SK-N-SH (cell line): ENCODE data around the gene WFDC12. TPM values are rescaled to one million over a fixed set of nuclear protein-coding genes. Genes with fewer than 3 reads are reported as not detected.

ENCODE experiments used
- CTCF ChIA-PET: fragments of 300-600, 350-600 bp; formaldehyde crosslinking; extraction: SDS; loops from one replicate; lab custom pipeline; 2021; lab: Yijun Ruan, JAX
- POLR2A ChIA-PET: fragments of 350-600 bp; sonication (Branson Sonifier 250); formaldehyde crosslinking; extraction: SDS; loops from one replicate; lab custom pipeline; 2020; ENCODE audit warnings: antibody characterized with exemption, inconsistent platforms; lab: Yijun Ruan, JAX
- DNase-seq: peaks from one replicate; pipeline ENCODE4 v3.0.0; 2012
- H2AFZ ChIP-seq: fragments of 200-600 bp; sonication (generic); 2 replicates; pipeline ENCODE4 v1.8.1; 2016; ENCODE audit warnings: antibody characterized with exemption, mild to moderate bottlenecking, low read depth
- H3F3A ChIP-seq: fragments of 200-600 bp; sonication (generic); replicated peaks from 2 replicates; pipeline ENCODE3; 2016; ENCODE audit warnings: antibody characterized with exemption, mild to moderate bottlenecking; ENCODE audit not compliant: insufficient read depth
- H3K27ac ChIP-seq, 2 experiments: fragments of 200-500 bp in 1 of 2; fragments of 200-600 bp in 1 of 2; sonication (Bioruptor generic) in 1 of 2; sonication (generic), shearing (Covaris generic) in 1 of 2; 2 replicates each; pipeline versions ENCODE4 v1.5.1 to v1.6.1; 2014 to 2016; ENCODE audit warnings: low read depth in 2 of 2, inconsistent platforms in 1 of 2, low read length in 1 of 2, mild to moderate bottlenecking in 1 of 2, mixed read lengths in 1 of 2
- H3K27me3 ChIP-seq: fragments of 200-600 bp; sonication (generic), shearing (Covaris generic); 2 replicates; pipeline ENCODE4 v1.6.1; 2016; ENCODE audit warnings: mixed run types; ENCODE audit not compliant: insufficient read depth
- H3K36me3 ChIP-seq, 2 experiments: fragments of 200-500 bp in 1 of 2; fragments of 200-600 bp in 1 of 2; sonication (Bioruptor generic) in 1 of 2; sonication (generic) in 1 of 2; replicated peaks in 1 of 2; 2 replicates each; pipeline versions ENCODE3 to v1.5.1; 2014 to 2016; ENCODE audit warnings: low read length in 1 of 2, mild to moderate bottlenecking in 1 of 2; ENCODE audit not compliant: insufficient read depth in 2 of 2, control insufficient read depth in 1 of 2
- H3K4me1 ChIP-seq, 2 experiments: fragments of 200-500 bp in 1 of 2; fragments of 200-600 bp in 1 of 2; sonication (Bioruptor generic) in 1 of 2; sonication (generic), shearing (Covaris generic) in 1 of 2; 2 replicates each; pipeline versions ENCODE4 v1.5.1 to v1.6.1; 2014 to 2016; ENCODE audit warnings: low read depth in 1 of 2, low read length in 1 of 2, mixed run types in 1 of 2; ENCODE audit not compliant: insufficient read depth in 2 of 2, control insufficient read depth in 1 of 2
- H3K4me2 ChIP-seq: fragments of 200-600 bp; sonication (generic), shearing (Covaris generic); 2 replicates; pipeline ENCODE4 v1.6.1; 2017; ENCODE audit warnings: mixed run types
- H3K4me3 ChIP-seq, 2 experiments: fragments of 200-500 bp in 1 of 2; fragments of 200-600 bp in 1 of 2; sonication (Bioruptor generic) in 1 of 2; sonication (generic), shearing (Covaris generic) in 1 of 2; 2 replicates each; pipeline versions ENCODE4 v1.5.1 to v1.8.1; 2014 to 2016; ENCODE audit warnings: low read depth in 2 of 2, inconsistent platforms in 1 of 2, low read length in 1 of 2, mild to moderate bottlenecking in 1 of 2, mixed read lengths in 1 of 2, moderate library complexity in 1 of 2
- H3K79me2 ChIP-seq: fragments of 200-600 bp; sonication (generic); 2 replicates; pipeline ENCODE4 v1.8.1; 2017; ENCODE audit warnings: mild to moderate bottlenecking; ENCODE audit not compliant: insufficient read depth
- H3K9ac ChIP-seq: fragments of 200-600 bp; sonication (generic); 2 replicates; pipeline ENCODE4 v1.6.1; 2017; ENCODE audit warnings: mixed run types
- H3K9me2 ChIP-seq: fragments of 200-600 bp; sonication (generic); 2 replicates; pipeline ENCODE4 v1.6.1; 2017; ENCODE audit warnings: mixed run types
- H3K9me3 ChIP-seq: fragments of 200-600 bp; sonication (generic); 2 replicates; pipeline ENCODE4 v1.6.1; 2017; ENCODE audit warnings: mixed run types, mild to moderate bottlenecking, moderate library complexity
- H4K20me1 ChIP-seq: fragments of 200-600 bp; sonication (generic); 2 replicates; pipeline ENCODE4 v1.6.1; 2017; ENCODE audit warnings: mild to moderate bottlenecking, mixed run types; ENCODE audit not compliant: insufficient read depth
- CTCF ChIP-seq: fragments of 200-600 bp; sonication (generic); IDR thresholded peaks from 2 replicates; pipeline ENCODE4 v1.6.1; 2017; ENCODE audit warnings: antibody characterized with exemption, mild to moderate bottlenecking, moderate library complexity
- ELF1 ChIP-seq: IDR thresholded peaks from 2 replicates; pipeline ENCODE4 v1.4.0; 2012
- EZH2phosphoT487 ChIP-seq: fragments of 200-600 bp; sonication (generic); IDR thresholded peaks from 2 replicates; pipeline ENCODE4 v1.6.1; 2017; ENCODE audit warnings: low read depth, mixed run types, mild to moderate bottlenecking, antibody characterized with exemption, moderate library complexity, borderline replicate concordance
- FOSL2 ChIP-seq: IDR thresholded peaks from 2 replicates; pipeline ENCODE4 v1.4.0; 2012; ENCODE audit warnings: low read depth, mild to moderate bottlenecking, moderate library complexity, borderline replicate concordance
- FOXJ3 ChIP-seq: sonication (generic); formaldehyde crosslinking; IDR thresholded peaks from 2 replicates; pipeline ENCODE4 v1.5.1; 2020; ENCODE audit warnings: mild to moderate bottlenecking, missing genetic modification reagents
- FOXM1 ChIP-seq: IDR thresholded peaks from 2 replicates; pipeline ENCODE4 v1.4.0; 2012; ENCODE audit warnings: low read depth, mild to moderate bottlenecking
- GABPA ChIP-seq: IDR thresholded peaks from 2 replicates; pipeline ENCODE4 v1.4.0; 2012; ENCODE audit warnings: low read depth, mild to moderate bottlenecking
- GATA2 ChIP-seq: sonication (generic); formaldehyde crosslinking; IDR thresholded peaks from 2 replicates; pipeline ENCODE4 v1.5.0; 2020; ENCODE audit warnings: mild to moderate bottlenecking, missing genetic modification reagents
- IRF3 ChIP-seq: fragments of 150-350 bp; IDR thresholded peaks from 2 replicates; pipeline ENCODE4 v1.6.1; 2016; ENCODE audit warnings: mild to moderate bottlenecking, low read depth, low read length
- MAX ChIP-seq: IDR thresholded peaks from 2 replicates; pipeline ENCODE4 v1.4.0; 2012; ENCODE audit warnings: low read depth
- MXI1 ChIP-seq: IDR thresholded peaks from 2 replicates; pipeline ENCODE4 v1.6.1; 2012; ENCODE audit warnings: mild to moderate bottlenecking, low read depth, low read length, improper control_type of control experiment
- NFIC ChIP-seq: IDR thresholded peaks from 2 replicates; pipeline ENCODE4 v1.4.0; 2012; ENCODE audit warnings: borderline replicate concordance
- NRF1 ChIP-seq: IDR thresholded peaks from 2 replicates; pipeline ENCODE4 v1.6.1; 2012; ENCODE audit warnings: low read depth, mild to moderate bottlenecking, low read length
- PBX3 ChIP-seq: IDR thresholded peaks from 2 replicates; pipeline ENCODE4; 2012
- POLR2AphosphoS5 ChIP-seq: IDR thresholded peaks from 2 replicates; pipeline ENCODE4 v1.6.1; 2012; ENCODE audit warnings: low read depth, low read length
- RAD21 ChIP-seq: IDR thresholded peaks from 2 replicates; pipeline ENCODE4 v1.6.1; 2012; ENCODE audit warnings: mild to moderate bottlenecking, low read length
- RCOR1 ChIP-seq: fragments of 150-350 bp; IDR thresholded peaks from 2 replicates; pipeline ENCODE4 v1.6.1; 2017; ENCODE audit warnings: antibody characterized with exemption, low read length
- REST ChIP-seq: IDR thresholded peaks from 2 replicates; pipeline ENCODE4 v1.6.1; 2012; ENCODE audit warnings: mild to moderate bottlenecking, low read depth, low read length, moderate library complexity
- RFX5 ChIP-seq: IDR thresholded peaks from 2 replicates; pipeline ENCODE4 v1.6.1; 2012; ENCODE audit warnings: mild to moderate bottlenecking, improper control_type of control experiment, low read length
- RXRA ChIP-seq: IDR thresholded peaks from 2 replicates; pipeline ENCODE4 v1.4.0; 2012; ENCODE audit warnings: low read depth, mild to moderate bottlenecking, borderline replicate concordance
- SIN3A ChIP-seq: IDR thresholded peaks from 2 replicates; pipeline ENCODE4 v1.6.1; 2012; ENCODE audit warnings: low read depth, mild to moderate bottlenecking, low read length, moderate library complexity, borderline replicate concordance
- TAF1 ChIP-seq: IDR thresholded peaks from 2 replicates; pipeline ENCODE4 v1.6.1; 2012; ENCODE audit warnings: low read depth, mild to moderate bottlenecking, low read length, moderate library complexity, borderline replicate concordance
- TCF12 ChIP-seq: IDR thresholded peaks from 2 replicates; pipeline ENCODE4 v1.4.0; 2012
- TEAD4 ChIP-seq: IDR thresholded peaks from 2 replicates; pipeline ENCODE4 v1.4.0; 2012; ENCODE audit warnings: mild to moderate bottlenecking, borderline replicate concordance; ENCODE audit not compliant: insufficient read depth
- USF2 ChIP-seq: fragments of 150-350 bp; IDR thresholded peaks from 2 replicates; pipeline ENCODE4 v1.6.1; 2017; ENCODE audit warnings: antibody characterized with exemption, low read length, low read depth, borderline replicate concordance
- YY1 ChIP-seq: IDR thresholded peaks from 2 replicates; pipeline ENCODE4 v1.4.0; 2012; ENCODE audit warnings: low read depth, mild to moderate bottlenecking
- WGBS: methylation state at CpG from one replicate; pipeline ENCODE4 v1.1.6; 2017; ENCODE audit warnings: low lambda C conversion rate; 5-methylcytosine and 5-hydroxymethylcytosine counted together
- polyA plus RNA-seq, 3 experiments: library from polyadenylated mRNA; depleted of rRNA; stranded (reverse); fragments of >200 nt; gene quantifications; 2 replicates each; pipeline ENCODE4 v1.2.3, GENCODE V29; 2012

The WFDC12 gene
- polyA plus RNA-seq, 1 of the 3 experiments (the other 2 are of a cell fraction), result not detected

GRCh38 chr20:45104786-45105185 lies 19.5 kb downstream of the WFDC12 start:
- no peaks in the 10 kb centered on the region for H3K9me3 ChIP-seq
- no peaks in the 10 kb centered on the region for H3K9me2 ChIP-seq
- H3F3A ChIP-seq, result peaks cover 14% of the 10 kb centered on the region
- no peaks in the 10 kb centered on the region for H3K36me3 ChIP-seq
- H3K79me2 ChIP-seq, result no peaks in the 10 kb centered on the region
- H3K4me2 ChIP-seq, result peak overlapping the region; percentile 51
- CTCF ChIA-PET, result interaction anchor here (0.9 to 13.3 kb wide), 5 partner anchors 8 to 186 kb away, joined by 3 to 158 read pairs (median 7); no protein-coding TSS in a partner anchor
- H3K27me3 ChIP-seq, result no peaks in the 10 kb centered on the region
- no peaks in the 10 kb centered on the region for H3K4me1 ChIP-seq
- peak overlapping the region; percentile 48; the same call in 1 of the 2 replicates for H3K9ac ChIP-seq
- no peak for DNase-seq
- H3K27ac ChIP-seq, result peak overlapping the region; percentile 11 to 74; a peak in 3 of 4 replicates
- WGBS, result 18% methylated on average over 5 of the region's 5 CpGs
- H3K4me3 ChIP-seq, result no peak overlapping the region
- POLR2A ChIA-PET, result no interaction called here
- no peaks in the 10 kb centered on the region for H4K20me1 ChIP-seq
- peak overlapping the region; percentile 60; the same call in 1 of the 2 replicates for H2AFZ ChIP-seq
- peak; percentile 72; the same call in 1 of the 2 replicates for TF ChIP-seq NFIC
- no peak for TF ChIP-seq MXI1
- no peak for TF ChIP-seq RAD21
- no peak for TF ChIP-seq TAF1
- no peak for TF ChIP-seq FOXM1
- peak; percentile 80 for TF ChIP-seq MAX
- no peak for TF ChIP-seq EZH2phosphoT487
- peak; percentile 89 for TF ChIP-seq FOSL2
- no peak for TF ChIP-seq CTCF
- TF ChIP-seq IRF3, result no peak
- no peak for TF ChIP-seq RCOR1
- TF ChIP-seq PBX3, result peak; percentile 81
- peak; percentile 58; the same call in 1 of the 2 replicates for TF ChIP-seq POLR2AphosphoS5
- 0 out of 2 replicates have a peak, but pooled peaks have one; percentile 42 for TF ChIP-seq RXRA
- no peak for TF ChIP-seq RFX5
- TF ChIP-seq SIN3A, result peak; percentile 73; the same call in 1 of the 2 replicates
- no peak for TF ChIP-seq GATA2 (CRISPR knock-in tag)
- TF ChIP-seq REST, result no peak
- no peak for TF ChIP-seq GABPA
- TF ChIP-seq YY1, result peak; percentile 64; the same call in 1 of the 2 replicates
- TF ChIP-seq NRF1, result no peak
- TF ChIP-seq TEAD4, result peak; percentile 82; the same call in 1 of the 2 replicates
- peak; percentile 92 for TF ChIP-seq TCF12
- no peak for TF ChIP-seq ELF1
- TF ChIP-seq FOXJ3 (CRISPR knock-in tag), result no peak
- TF ChIP-seq USF2, result no peak
